Stimulated activated CD4-positive, alpha-beta T cell treated with anti-CD3 and anti-CD28 coated beads, Interleukin-15, amount 100 ng/mL, for 48 hours (primary cell): ENCODE data around the gene RPL36.

Experiments
- DNase-seq, 2 donors: peaks; one replicate each; pipeline ENCODE4 v3.0.0-alpha.2; 2020; ENCODE audit warnings: low read depth in 2 of 2

Gene RPL36

DNA sequence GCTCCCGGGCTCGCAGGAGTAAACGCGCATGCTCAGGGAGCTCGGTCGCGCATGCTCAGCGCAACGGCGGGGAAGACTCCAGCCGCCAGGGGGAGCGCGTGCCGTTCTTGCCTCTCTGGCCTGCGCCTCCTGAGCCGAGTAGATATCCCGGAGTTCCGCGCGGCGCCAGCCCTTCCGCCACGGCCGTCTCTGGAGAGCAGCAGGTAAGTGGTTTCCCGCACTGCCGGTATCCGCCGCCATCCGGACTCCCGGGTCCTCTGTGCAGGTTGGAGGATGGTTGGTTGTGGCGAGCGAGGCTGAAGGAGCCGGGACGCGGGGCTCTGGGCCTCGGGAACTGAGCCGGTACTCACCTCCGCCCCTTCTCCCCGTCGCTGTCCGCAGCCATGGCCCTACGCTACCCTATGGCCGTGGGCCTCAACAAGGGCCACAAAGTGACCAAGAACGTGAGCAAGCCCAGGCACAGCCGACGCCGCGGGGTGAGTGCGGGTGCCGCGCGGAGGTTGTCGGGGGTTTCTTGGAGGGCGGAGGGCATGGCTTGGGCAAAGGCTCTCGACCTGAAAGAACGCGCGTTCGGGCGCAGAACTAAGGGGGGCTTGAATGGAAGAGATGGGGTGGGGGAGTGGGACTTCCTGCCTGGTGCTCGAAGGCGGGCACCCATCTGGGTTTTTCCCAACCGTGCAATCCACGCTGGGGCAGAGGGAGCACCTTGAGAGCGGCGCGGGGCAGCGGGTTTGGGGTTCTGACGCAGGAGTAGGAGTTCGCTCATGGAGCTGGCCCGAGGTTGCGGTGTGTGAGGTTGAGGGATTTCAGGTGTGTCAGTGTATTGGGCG, at the start of gene RPL36:
TSS of gene RPL36 (plus strand) at position 171 of the 830 bp plus-strand sequence. CDS start at position 384, 213 bp downstream.
- DNase-seq: peak; percentile 97 to 99

- no peak for DNase-seq
These were observed 48.9 kb upstream of the RPL36 start for GRCh38 chr19:5641171-5641570.

DNA sequence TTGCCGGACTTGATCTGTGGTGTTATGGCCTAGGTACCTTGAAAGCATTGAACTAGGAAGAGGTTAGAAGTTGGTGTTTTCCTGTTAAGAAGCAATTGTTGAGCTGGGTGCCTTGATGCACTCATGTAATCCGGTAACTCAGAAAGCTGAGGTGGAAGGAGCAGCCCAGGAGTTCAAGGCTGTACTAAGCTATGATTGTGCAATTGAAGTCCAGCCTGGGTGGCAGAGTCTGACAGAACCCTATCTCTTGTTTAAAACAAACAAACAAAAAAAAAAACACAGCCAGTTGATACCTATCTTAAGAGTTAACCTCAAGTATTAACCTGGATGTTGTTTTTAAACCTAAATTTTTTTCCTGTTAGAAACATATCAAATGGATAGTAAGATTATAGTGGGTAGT, 47.9 kb upstream of the RPL36 start:
- DNase-seq: no peak

GRCh38 chr19:5643060-5643459, 47.0 kb upstream of the RPL36 start:
- no peak for DNase-seq

DNA sequence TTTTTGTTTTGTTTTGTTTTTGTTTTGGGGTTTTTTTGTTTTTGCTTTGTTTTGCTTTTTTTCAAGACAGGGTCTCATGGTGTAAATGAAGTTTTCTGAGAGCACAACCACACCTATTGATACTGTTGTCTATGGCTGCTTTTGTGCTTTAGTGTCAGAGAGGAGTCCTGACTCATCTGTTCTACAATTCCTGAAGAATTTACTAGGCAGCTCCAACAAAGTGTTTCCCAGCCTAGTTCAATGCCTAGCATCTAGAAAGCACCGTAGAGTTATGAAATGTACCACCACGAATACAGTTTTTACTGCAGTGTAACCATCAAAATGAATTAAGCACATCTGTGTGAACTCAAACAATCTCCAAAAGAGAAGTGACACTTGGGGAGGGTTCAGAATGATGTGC, 46.1 kb upstream of the RPL36 start:
- DNase-seq: no peak

DNA sequence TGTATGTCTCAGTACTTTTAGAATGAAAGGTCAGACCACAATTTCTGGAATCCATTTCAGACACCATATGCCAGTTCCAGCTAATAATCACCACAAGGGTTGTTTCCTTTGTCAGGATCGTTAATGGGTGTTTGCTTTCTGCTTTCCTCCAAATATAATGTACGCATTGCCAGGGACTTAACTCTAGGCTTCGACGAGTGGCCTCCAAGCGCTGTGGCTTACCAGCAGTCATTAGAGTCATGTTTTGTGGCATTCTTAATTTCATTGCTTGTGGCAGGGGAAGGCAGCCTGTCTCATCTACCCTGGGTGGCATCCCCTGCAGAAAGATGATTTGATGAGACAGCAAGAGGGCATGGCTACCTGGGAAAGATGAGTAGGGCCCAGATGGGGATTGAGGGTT, 44.7 kb upstream of the RPL36 start:
- DNase-seq: no peak

- no peak for DNase-seq
These were observed 43.4 kb upstream of the RPL36 start for GRCh38 chr19:5646703-5647102.

GRCh38 chr19:5648464-5648863, 41.6 kb upstream of the RPL36 start:
- no peak for DNase-seq

DNA sequence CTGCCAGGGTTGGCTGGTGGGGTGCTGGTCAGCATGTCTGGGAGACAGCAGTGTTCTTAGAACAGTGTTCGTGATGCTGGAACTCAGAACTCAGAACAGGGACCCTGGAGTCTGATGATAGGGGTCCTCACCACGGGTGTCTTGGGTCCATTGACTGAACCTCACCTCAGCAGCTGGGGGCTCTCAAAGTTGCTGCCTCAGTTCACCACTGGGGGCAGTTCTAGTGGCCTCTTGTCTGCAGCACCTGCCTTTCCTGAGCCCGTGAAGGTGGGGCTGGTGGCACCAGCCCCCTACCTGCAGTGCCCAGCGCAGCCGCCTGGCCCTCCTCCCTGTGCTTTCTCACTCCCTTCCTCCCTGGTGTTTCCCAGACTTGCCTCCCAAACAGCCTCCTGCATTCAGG, 38.7 kb upstream of the RPL36 start:
- no peak for DNase-seq

GRCh38 chr19:5652261-5652660, 37.8 kb upstream of the RPL36 start:
- DNase-seq: no peak

- no peak for DNase-seq
These were observed 35.2 kb upstream of the RPL36 start for GRCh38 chr19:5654931-5655330.

DNA sequence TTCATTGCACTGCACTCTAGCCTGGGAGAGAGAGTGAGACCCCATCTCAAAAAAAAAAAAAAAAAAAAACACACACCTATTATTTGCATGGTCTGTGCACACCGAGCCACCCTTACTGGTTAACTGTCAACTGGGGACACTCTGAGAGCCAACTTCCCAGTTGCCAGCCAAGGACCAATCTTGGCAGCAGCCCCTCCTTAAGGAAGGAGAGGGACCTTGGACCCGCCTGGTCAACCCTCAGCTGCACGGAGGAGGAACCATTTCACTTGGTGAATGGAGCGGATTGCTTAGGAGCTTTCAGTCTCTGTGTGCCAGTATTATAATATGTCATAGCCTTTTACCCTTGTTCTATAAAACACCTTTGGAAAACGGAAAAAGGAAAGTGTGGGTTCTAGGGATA, 34.7 kb upstream of the RPL36 start:
- no peak for DNase-seq

GRCh38 chr19:5661483-5661882, 28.6 kb upstream of the RPL36 start:
- DNase-seq: no peak

GRCh38 chr19:5663904-5664303, 26.2 kb upstream of the RPL36 start:
- no peak for DNase-seq

DNA sequence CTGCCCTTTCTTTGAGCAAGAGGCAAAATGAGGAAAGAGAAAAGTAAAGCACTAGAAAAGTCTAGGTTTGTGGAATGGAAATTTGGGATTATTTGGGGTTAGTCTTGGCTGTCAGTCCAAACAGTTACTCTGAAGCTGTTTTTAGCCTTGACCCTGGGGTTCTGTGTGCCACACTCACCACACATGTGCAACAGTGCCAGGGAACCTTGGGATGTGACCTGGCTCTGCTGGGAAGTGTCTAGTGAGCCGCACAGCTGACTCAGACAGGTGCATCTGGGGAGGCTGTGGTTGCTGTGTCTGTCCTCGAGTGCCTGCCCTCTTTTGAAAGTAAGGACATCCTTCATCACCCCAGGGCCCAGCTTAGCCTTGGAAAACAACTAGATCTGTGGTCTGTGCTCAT, 25.6 kb upstream of the RPL36 start:
- DNase-seq: no peak

DNA sequence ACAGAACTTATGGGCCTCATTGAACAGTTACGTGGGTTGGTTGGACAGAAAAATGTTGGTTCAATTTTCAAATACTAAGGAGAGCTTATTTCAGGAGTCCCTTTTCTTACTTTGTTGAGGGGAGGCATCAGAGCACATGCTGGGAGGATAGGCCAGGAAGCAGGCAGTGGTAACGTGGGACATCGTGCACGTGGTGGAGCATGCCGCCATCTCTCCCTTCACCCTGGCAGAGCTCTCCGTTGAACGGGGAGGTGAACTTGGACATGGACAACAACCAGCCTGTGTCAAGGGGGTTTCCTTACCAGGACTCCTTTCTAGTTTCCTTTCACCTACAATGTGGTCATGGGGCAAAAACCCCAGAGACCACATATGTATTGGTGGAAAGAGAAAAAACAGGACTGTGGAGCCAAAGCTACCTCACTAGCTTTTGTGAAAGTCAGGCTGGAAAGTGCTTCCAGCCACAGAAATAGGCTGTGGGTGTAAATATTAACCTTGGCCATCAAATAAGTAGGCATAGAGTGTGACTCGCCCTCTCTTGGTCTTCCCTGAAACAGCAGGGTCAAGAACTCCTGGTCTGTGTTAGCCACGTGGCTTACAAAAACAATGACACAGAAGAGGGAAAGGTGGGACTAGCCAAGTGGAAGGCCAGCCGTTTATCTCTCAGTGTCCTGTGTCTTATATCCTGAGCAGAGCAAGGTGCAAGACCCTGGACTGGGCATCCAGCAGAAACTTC, 24.1 kb upstream of the RPL36 start:
- no peak for DNase-seq

GRCh38 chr19:5666921-5667610, 23.0 kb upstream of the RPL36 start:
- DNase-seq: no peak

DNA sequence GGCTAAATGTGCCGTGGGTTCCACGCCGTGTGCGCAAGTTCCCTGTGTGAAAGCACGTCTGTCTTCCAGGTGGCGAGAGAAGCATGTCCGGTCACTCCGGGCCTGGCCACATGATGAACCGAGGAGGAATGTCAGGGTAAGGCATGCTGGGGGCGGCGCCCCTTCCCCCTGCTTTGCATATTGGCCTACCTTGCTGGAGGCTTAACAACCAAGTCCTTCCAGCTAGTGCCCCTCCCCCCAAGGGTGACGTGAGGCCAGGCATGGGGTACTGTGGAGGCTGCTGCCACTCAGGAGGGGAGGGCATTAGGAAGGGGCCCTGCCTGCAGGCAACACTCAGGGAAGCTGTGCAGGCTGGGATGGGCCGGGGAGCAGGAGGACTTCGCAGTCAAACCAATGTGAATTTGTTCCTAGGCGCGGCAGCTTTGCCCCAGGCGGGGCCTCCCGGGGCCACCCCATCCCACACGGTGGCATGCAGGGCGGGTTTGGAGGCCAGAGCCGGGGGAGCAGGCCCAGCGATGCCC, 22.3 kb upstream of the RPL36 start:
- no peak for DNase-seq

GRCh38 chr19:5669212-5669611, 20.9 kb upstream of the RPL36 start:
- no peak for DNase-seq

GRCh38 chr19:5671600-5671999, 18.5 kb upstream of the RPL36 start:
- no peak for DNase-seq

DNA sequence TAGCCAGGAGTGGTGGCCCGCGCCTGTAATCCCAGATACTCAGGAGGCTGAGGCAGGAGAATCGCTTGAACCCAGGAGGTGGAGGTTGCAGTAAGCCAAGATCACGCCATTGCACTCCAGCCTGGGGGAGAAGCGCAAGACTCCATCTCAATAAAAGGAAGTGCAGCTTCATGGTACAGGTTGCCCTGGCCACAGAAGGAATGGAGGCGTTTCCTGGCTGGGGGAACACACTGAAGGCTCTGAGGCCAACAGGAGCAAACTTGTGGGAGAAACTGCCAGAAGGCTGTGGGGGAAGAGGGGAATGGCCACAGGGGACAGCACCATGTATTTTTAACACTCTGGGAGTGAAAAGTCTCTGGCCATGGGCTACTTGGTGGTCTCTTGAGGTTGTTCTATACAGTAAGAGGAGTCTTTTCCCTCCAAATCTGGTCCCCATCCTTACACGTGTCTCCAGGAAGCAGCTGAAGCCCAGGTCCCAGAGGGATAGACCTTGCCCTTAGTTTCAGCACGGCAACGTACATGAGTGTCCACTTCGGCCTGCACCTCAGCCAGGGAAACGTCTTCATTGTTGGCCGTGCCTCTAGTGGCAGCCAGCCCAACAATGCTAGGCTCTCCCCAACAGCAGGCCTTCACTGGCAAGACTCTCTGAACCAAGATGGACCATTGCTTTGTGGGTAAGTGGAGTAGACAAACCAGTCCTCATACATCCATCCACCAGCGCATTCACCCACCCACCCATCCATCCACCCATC, 17.2 kb upstream of the RPL36 start:
- DNase-seq: no peak

GRCh38 chr19:5673752-5674151, 16.3 kb upstream of the RPL36 start:
- DNase-seq: no peak
